Measurements from ENCODE around the gene MAGEC3.
"Not testable (repeated sequence)": the region's sequence is repeated elsewhere in the genome, so short reads cannot be mapped to it uniquely, and the experiment has no call there.

Gene MAGEC3, protein sequence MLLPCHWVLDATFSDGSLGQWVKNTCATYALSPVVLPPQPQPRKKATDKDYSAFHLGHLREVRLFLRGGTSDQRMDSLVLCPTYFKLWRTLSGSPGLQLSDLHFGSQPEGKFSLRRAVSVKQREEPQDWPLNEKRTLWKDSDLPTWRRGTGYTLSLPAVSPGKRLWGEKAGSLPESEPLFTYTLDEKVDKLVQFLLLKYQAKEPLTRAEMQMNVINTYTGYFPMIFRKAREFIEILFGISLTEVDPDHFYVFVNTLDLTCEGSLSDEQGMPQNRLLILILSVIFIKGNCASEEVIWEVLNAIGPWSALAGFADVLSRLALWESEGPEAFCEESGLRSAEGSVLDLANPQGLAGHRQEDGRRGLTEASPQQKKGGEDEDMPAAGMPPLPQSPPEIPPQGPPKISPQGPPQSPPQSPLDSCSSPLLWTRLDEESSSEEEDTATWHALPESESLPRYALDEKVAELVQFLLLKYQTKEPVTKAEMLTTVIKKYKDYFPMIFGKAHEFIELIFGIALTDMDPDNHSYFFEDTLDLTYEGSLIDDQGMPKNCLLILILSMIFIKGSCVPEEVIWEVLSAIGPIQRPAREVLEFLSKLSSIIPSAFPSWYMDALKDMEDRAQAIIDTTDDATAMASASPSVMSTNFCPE

DNA sequence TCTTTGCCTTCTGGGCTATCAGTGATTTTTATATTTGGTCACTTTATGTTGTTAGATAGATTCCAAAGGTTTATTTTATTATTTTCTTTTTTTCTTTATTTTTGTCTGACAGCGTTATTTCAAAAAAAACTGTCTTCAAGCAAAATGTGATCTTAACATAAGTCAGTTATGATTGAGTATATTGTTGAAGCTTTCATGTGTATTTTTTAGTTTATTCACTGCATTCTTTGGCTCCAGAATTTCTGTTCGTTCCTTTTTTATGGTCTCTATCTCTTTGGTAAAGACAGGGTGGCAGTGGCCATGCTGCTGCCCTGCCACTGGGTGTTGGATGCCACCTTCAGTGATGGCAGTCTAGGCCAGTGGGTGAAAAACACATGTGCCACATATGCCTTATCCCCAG lies at the start of gene MAGEC3:
TSS of gene MAGEC3 (plus strand) at position 301 of the 400 bp plus-strand sequence. CDS start at position 301, 0 bp downstream.
- no peak for DNase-seq (ENCODE audit: low spot score)

DNA sequence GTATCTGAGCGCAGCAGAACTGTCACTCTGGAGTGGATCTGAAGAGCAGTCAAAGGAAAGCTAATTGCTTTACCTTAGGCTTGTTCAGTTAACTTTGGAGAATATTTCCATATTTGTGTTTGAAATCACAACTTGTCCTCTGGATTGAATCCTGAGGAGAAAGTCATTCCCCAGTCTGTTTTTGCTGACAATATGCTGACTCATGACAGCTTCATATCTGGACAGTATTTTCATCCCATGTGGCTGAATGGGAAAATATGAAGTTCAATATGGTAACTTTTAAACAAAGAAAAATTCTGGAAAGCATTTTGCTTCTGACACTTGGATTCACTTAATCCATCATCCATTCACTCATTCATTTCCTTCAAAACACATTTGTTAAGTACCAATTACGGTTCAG lies 46.3 kb upstream of the MAGEC3 start:
- no peak for DNase-seq (ENCODE audit: low spot score)

DNA sequence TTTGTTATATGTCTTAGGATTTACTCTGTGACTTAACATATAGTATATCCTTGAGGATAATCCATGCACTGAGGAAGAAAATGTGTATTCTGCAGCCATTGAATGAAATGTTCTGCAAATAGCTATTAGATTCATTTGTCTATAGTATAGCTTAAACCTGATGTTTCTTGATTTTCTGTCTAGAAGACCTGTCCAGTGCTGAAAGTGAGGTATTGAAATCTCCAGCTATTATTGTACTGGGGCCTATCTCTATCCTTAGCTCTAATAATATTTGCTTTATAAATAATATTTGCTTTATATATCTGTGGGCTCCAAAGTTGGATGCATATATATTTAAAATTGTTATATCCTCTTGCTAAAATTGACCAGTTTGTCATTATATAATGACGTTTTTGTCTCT lies 26.7 kb upstream of the MAGEC3 start:
- DNase-seq (ENCODE audit: low spot score): no peak

DNA sequence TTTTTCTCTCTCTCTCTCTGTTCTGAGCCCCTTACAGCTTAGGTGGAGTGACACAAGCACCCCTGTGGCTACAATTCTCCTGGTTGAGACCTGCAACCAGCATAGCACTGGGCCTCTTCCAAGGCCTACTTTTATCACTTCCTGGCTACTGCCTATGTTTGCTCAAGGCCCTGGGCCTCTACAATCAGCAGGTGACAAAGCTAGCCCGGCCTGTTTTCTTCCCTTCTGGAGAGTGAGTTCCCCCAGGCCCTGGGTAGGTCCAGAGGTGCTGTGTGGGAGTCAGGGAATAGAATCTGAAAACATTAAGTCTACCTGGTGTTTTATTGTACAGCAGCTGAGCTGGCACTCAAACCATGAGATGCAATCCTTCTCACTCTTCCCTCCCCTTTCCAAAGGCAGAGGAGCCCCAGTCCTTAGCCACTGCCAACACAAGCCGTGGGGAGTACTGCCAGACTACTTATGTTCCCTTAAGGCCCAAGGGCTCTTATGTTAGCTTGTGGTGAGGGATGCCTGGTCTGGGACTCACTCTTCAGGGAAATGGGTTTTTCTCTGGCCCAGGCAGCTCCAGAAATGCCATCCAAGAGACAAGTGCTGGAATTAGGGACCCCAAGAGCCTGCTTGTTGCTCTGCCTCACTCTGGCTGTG lies 23.8 kb upstream of the MAGEC3 start:
- no peak for DNase-seq (ENCODE audit: low spot score)

DNA sequence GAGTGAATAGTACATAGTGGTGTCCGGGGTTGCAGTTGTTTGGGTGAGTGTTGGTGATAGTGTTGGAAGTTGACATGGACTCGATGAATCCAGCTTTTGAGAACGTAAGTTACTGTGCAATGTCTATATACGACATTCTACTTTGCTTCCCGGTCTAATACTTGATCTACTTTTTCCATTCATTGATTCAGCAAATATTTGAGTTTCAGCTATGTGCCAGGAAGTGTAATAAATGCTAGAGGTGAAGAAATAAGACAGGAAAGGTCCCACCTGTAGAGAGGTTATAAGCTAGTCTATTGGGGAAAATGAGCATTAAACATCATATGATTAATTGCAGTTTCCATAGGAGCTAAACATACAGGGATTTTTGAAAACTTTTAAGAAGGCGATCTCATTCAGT lies 22.2 kb upstream of the MAGEC3 start:
- no peak for DNase-seq (ENCODE audit: low spot score)

DNA sequence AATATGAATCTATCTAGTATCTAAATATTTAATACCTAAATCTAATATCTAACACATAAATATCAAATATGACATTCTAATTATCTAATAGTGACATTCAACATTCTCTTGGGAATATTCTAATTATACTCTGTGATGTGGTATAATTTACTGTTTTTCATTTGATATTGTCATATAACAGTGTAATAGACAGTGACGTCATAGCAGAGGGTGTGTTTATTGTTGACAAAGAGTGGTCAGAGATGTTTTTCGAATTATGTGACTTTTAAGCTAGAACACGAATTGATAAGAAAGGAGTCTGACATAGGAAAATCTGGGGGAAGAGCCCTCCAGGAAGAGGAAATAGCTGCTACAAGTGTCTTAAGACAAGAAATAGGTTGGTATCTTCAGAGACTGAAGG lies 5.9 kb upstream of the MAGEC3 start:
- DNase-seq (ENCODE audit: low spot score): no peak

DNA sequence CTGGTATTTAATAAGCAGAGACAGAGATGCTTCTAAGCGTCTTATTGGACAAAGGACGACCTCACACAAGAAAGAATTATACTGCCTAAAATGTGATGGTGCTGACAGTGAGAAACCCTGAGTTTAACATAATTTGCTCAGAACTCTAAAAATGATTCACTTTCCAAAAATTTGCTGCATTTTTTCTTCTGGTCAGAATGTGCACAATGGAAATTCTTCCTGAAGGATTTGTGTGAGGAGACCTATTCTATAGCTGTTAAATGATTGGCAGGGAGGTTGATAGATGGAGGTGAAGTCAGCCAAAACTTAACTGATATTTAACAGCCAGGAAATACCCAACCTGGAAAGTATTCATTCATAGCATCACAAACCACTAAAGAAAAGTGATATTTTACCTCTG lies 1.7 kb downstream of the MAGEC3 start:
- no peak for DNase-seq (ENCODE audit: low spot score)

DNA sequence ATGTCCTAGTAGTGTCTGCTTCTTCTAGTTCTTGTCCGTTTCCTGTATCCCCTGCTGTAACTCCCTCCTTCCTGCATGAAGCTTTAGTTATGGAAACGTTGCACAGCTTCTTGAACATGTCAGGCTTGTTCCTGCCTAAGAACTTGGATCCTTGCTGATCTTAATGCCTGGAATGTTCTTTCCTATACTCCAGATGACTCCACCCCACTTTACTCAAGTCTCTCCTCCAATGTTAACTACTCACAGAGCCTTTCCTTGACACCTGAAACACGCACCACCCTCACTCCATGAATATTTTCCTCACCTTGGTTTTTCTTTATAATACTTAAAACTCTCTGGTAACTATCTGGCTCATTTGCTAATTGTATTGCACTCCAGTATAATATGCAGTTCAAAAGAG lies 19.4 kb downstream of the MAGEC3 start:
- DNase-seq (ENCODE audit: low spot score): no peak

DNA sequence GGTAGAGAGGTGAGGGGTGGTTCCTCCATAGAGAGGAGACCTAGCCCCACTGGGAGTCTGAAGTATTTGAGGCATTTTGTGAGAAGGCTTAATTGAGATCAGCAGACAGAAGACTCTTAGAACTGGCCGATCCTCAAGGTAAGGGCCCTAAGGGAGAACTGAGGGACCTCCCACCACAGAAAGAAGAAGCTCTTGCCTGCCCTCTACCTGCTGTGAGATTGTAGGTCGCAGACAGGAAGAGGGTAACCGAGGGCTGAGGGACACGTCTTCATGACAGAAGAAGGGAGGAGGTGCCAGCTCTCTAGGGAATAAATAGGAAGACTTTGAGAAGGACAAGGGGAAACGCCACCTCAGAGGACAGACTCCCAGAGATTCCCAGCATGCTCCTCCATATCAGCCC lies 41.5 kb downstream of the MAGEC3 start:
- no peak for DNase-seq (ENCODE audit: low spot score)

DNA sequence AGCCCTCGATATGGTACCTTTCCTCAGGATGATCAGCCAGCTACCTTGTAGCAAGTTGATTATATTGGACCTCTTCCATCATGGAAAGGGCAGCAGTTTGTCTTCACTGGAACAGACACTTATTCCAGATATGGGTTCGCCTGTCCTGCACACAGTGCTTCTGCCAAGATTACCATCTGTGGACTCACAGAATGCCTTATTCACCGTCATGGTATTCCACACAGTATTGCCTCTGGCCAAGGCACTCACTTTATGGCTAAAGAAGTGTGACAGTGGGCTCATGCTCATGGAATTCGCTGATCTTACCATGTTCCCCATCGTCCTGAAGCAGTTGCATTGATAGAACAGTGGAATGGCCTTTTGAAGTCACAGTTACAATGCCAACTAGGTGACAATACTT lies 50.7 kb downstream of the MAGEC3 start:
- not testable (repeated sequence) for DNase-seq (ENCODE audit: low spot score)

DNA sequence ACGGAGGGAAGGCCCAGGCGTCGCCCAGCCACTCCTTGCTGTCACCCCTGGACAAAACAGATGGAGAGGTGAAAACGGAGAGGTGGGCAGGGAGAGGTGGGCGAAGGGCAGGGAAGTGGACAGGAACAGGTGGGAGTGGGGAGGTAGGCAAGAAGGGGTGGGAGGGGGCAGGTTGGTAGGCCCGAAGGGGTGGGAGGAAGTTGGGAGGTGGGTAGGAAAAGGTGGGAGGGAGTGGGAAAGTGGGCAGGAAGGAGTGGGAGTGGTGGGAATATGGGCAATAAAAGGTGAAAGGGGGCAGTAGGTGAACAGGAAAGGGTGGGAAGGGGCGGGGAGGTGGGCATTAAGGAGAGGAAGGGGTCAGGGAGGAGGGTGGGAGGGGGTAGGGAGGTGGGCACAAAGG lies 56.6 kb downstream of the MAGEC3 start:
- no peak for DNase-seq (ENCODE audit: low spot score)

DNA sequence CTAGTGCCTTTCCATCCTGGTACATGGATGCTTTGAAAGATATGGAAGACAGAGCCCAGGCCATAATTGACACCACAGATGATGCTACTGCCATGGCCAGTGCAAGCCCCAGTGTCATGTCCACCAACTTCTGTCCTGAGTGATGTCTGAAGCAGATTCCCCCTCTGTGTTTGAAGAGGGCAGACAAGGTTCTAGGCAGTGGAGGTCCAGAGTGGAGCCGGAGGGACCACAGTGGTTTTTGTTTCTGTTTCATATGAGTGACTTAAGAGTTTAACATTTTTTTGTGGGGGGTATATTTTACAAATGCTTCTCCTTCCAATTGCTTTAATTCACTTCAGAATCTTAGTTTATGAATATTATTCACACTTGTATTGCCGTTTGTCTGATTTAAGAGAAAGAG lies 59.6 kb downstream of the MAGEC3 start:
- no peak for DNase-seq (ENCODE audit: low spot score)

DNA sequence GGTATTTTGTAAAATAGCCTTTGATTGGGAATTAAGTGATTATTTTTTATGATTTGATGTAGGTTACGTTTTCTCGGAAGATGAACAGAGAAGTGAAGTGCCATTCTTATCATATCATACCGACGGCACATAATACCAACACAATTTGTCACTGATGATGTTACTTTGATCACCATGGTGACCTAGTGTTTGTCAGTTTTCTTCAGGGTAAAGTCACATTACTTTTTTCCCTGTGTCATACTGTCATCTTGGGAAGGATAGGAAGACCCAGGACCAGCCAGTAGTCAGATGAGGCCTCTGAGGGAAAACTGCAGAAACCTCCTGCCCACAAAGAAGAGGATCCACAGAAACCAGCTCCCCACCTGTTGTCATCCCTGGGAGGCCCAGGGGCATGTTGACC lies 64.2 kb downstream of the MAGEC3 start:
- no peak for DNase-seq (ENCODE audit: low spot score)

DNA sequence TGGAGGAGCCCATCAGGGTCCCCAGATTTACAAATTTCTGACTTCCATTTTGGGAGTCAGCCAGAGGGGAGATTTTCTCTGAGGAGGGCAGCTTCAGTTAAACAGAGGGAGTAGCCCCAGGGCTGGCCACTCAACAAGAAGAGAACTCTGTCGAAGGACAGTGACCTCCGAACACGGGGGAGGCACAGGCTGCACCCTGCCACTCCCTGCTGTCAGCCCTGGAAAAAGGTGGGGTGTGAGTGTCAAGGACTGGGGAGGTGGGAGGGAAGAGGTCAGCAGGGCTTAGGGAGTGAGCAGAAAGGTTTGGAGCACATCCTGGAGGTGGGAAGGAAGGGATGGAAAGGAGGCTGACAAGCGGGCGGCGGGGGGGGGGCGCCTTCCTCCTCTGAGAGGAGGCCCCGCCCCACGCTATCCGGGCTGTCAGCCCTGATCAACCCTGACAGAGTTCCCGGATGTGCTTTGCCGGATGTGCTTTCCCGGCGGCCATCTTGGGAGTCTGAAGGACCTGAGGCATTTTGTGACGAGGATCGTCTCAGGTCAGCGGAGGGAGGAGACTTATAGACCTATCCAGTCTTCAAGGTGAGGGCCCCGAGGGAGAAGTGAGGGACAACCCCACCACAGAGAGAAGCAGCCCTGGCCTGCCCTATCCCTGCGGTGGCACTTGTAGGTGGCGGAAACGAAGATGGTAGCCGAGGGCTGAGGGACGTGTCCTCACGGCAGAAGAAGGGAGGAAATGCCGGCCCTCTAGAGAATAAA lies 65.5 kb downstream of the MAGEC3 start, which contains the start of gene MAGEC1:
TSS of gene MAGEC1 (plus strand) at position 495 of the 756 bp plus-strand sequence. CDS start 1,179 bp downstream, outside the sequence.
- no peak for DNase-seq (ENCODE audit: low spot score)

DNA sequence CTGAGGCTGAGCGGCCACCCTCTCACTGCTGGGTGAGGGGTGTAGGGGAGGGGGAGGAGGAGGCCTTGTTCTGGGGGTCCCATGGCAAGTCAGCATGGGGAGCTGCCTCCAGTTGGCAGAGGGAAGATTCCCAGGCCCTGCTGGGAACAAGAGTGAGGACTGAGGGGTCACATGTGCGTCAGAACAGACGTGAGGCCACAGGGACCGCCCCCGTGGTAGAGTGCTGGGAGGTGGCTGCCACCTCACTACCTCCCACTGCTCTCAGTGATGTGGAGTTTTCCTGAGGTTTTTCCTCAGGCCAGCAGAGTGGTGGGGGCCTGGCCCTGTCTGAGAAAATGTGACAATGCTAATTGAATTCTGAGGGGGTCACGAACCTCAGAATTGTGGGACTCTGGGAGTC lies 66.1 kb downstream of the MAGEC3 start:
- DNase-seq (ENCODE audit: low spot score): no peak

DNA sequence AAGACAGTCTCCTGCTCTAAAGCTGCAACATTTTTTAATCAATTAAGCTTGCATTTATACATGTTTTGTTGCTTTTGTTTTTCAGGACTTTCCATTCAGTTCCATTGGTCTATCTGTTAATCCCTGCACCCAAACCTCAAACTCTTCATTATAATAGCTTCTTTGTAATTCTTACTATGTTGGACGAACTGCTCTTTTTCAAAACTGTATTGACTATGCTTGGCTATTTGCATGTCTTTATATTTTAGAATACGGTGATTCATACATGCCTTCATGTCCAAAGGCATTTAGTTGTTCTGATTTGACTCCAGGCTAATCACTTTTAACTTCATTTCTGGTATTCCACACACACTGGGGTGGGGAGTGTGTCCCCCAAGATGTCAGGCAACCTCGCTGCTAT lies 79.7 kb downstream of the MAGEC3 start:
- DNase-seq (ENCODE audit: low spot score): no peak

DNA sequence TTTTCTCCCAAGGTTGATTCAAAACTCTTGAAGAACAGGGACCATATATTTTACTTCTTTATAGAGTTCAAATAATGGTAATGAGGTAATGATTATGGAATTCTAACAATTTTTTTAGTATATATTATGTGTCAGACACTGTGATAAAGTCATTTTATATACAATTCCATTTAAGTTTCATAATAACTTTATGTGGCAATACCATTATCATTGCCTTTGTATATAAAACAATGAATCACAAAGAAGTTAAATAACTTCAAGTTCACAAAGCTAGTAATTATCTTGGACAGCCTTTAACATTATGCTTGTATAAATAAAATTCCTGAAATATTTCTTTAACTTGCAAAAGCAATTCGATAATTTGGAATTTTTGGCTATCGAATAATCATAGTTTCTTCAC lies 86.2 kb downstream of the MAGEC3 start:
- no peak for DNase-seq (ENCODE audit: low spot score)

DNA sequence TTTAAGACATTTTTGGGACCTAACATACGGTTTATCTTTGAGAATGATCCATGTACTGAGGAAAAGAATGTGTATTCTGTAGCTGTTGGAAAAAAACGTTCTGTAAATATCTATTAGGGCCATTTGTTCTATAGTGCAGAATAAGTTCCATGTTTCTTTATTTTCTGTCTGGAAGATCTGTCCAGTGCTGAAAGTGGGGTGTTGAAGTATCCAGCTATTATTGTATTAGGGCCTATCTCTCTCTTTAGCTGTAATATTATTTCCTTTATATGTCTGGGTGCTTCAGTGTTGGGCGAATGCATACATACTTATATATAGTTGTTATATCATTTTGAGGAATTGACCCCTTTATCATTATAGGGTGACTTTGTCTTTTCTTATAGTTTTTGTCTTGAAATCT lies 90.3 kb downstream of the MAGEC3 start:
- DNase-seq (ENCODE audit: low spot score): no peak

DNA sequence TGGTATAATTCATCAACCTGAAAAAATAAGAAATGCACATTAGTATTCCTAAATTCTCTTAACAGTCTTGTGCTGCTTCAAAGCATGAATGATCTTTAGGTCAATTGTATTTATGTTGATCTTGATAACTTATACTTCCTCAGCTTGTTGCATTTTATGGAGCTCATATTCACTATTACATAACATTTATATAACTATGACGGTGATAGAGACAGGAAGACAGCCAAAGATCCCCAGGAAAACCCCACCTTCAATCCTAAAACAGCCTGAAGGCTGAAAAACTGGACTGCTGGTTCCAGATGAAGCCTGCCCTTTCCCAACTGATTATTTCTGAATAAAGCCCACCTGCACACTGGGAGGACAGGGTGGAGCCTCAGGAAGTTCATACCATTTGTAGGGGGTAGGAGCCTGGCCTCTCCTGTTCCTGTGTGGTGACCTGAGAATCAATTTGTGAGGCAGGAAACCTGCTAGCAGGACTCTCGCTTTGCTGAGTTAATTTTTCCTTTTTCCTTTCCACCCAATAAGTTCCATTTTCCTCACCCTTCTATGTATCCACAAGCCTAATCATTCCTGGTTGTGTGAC lies 96.0 kb downstream of the MAGEC3 start:
- no peak for DNase-seq (ENCODE audit: low spot score)

DNA sequence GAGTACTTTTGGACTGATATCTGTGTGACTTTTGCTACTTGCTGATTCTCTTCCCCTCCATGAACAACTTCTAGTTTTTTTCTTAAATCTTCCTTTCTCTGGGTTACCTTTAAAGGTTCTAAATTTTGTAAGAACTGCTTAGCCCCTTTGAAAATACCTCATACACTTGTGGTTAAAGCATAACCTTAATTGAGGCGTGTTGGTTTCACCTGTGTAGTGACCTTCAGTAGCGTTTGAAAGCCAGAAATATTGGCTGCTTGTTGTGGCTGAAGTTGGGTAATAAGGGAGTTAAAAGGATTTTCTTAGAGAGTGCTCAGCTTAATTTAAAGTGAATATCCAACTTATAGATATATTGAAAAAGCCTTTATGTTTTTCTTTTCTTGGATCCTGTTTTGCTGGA lies 97.5 kb downstream of the MAGEC3 start:
- no peak for DNase-seq (ENCODE audit: low spot score)

DNA sequence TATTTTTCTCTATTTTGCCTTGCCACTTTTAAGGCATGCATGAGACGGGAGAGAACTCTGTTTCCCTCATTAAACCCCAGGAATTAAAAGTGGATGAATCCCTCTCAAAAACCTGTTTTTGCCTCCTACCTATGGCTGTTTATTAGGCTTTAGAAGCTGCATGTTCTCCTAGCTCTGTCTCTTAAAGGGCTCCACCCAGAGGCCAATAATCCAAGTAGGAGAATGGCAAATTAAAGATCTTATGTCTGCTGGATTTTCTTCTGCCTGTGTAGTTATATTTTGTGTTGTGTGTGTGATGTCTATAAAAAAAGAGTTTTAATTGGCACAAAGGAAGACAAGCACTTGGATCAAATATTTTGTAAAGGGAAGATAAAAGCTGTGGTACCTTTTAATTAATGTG lies 98.0 kb downstream of the MAGEC3 start:
- DNase-seq (ENCODE audit: low spot score): no peak

DNA sequence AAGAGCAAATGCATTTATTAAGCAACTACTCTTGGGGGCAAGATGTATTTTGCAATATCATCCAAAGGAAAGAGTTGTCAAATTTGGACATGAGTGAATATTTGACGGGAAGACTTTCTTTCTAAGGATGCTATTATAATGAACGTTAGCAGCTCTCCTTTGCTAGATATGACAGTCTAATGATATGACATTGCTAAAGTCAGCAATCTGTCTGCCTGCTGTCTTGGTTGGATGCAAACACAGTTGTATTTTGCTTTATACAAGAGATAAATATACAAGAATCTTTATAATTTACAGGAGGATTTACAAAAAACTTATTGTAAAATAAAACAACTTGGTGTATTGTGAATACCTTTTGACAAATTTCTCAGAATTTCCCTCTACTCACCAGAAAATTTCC lies 103.1 kb downstream of the MAGEC3 start:
- DNase-seq (ENCODE audit: low spot score): no peak
